GM21528 (cell line): ENCODE results near the gene SEPTIN10.

ENCODE experiments used
- ATAC-seq: cut with Tn5 transposase; IDR thresholded peaks from one replicate; pipeline ENCODE4 v1.9.1; 2021; ENCODE audit warnings: mild to moderate bottlenecking, moderate library complexity; ENCODE audit not compliant: unreplicated experiment, low FRiP score

Gene SEPTIN10

GRCh38 chr2:109527079-109527478 is 86.7 kb downstream of the SEPTIN10 start:
- no peak for ATAC-seq

DNA sequence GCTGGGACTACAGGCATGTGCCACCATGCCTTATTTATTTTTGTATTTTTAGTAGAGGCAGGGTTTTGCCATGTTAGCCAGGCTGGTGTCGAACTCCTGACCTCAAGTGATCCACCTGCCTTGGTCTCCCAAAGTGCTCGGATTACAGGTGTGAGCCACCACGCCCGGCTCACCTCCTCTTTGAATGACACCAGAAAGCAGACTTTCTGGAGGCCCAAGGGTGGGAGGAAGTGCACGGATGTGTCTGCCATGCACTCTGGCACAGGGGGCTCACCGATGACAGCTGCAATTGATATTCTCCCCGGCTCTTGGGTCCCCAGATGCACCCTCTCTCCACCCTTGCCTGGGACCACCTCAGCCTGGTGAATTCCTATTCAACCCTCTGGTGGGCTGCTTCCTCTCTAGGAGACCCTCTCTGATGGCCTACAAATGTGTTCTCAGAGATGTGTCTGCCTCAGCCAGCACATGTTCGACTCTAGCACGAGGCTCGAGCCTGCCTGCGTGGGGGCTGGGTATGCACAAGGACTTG is 87.3 kb downstream of the SEPTIN10 start:
- ATAC-seq: no peak

- ATAC-seq: no peak
Observed at GRCh38 chr2:109525836-109526235, 87.9 kb downstream of the SEPTIN10 start.

DNA sequence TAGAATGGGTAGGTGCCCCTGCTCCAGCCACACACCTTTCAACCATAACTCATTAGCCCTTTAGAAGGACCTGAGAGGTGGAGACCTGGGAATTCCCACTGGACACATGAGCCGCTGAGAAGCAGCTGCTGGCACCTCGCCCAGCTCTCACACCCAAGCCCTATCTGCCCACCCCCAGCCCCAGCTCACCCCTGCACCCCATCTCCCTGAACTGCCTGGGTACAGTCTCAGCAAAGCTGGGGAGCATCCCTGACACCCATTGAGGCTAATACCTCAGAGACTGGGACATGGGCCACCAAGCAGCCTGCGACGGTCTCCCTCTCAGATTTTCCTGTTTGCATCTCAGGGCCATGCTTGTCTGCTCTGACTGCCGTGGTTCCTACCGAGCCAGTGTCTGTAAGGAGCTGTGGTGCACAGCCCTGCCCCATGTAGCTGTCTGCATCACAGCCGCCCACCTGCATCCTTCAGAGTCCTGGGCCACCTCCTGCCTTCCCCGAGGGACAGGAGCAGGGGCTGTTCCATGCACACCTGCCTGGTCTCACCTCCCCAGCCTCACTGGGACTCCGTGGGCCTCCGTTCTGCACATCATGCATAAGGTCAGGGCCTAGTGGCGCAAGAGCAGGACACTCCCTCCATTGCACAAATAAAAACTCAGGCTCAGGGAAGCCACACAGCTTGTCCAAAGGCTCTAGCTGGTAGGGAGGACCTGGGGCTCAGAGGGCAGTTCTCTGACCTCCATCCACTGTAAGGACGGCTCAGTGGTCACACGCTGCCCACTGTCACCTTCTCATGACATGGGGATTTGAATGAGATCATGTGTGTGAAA is 90.0 kb downstream of the SEPTIN10 start:
- no peak for ATAC-seq

- ATAC-seq: no peak
Observed at GRCh38 chr2:109523121-109523520, 90.6 kb downstream of the SEPTIN10 start.

DNA sequence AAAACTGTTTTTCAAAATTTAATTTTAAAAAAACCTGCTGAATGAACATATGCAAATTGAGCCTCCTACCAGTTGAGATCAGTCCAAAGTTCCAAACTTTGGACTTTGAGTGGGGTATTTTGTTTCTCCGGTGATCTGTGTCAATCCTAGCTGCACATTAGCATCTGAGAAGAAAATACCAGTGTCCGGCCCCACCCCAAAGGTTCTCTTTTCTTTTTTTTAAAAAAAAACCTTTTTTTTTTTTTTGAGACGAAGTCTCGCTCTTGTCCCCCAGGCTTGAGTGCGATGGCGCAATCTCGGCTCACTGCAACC is 91.7 kb downstream of the SEPTIN10 start:
- ATAC-seq: no peak

GRCh38 chr2:109521233-109522062 is 92.3 kb downstream of the SEPTIN10 start:
- ATAC-seq: no peak

GRCh38 chr2:109519513-109519912 is 94.3 kb downstream of the SEPTIN10 start:
- ATAC-seq: no peak

- no peak for ATAC-seq
Observed at GRCh38 chr2:109517118-109517889, 96.5 kb downstream of the SEPTIN10 start.

DNA sequence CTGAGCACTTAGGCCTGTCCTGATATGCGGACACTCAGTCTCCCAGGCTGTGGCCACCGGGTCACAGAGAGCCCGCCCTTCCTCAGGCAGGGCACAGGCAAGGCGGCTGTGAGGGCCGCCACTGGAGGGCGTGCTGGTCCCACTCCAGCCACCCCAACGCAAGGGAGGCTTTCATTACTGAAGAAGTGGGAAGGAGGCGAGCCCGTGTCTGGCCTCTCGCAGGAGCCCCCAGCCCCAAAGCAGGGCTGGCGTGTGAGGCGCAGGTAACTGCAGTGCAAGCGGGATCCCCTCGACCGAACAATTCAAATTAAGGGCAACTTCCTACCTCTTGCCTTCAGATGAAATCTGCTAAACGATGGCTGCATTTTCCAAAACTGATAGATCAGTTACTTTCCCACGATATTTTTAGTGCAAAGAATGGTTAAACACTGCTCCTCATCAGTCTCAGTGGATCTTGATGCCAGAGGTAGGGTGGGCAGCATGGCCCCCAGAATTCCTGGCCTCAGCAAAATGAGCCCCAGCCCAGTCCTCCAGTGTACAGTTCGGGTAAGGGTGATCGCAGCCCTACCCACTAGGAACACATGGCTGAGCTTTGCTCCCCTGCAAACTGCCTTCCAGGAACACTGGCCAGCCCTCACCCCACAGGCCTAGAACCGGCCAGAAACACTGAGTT is 97.2 kb downstream of the SEPTIN10 start:
- no peak for ATAC-seq

- no peak for ATAC-seq
Observed at GRCh38 chr2:109514857-109515256, 98.9 kb downstream of the SEPTIN10 start.

DNA sequence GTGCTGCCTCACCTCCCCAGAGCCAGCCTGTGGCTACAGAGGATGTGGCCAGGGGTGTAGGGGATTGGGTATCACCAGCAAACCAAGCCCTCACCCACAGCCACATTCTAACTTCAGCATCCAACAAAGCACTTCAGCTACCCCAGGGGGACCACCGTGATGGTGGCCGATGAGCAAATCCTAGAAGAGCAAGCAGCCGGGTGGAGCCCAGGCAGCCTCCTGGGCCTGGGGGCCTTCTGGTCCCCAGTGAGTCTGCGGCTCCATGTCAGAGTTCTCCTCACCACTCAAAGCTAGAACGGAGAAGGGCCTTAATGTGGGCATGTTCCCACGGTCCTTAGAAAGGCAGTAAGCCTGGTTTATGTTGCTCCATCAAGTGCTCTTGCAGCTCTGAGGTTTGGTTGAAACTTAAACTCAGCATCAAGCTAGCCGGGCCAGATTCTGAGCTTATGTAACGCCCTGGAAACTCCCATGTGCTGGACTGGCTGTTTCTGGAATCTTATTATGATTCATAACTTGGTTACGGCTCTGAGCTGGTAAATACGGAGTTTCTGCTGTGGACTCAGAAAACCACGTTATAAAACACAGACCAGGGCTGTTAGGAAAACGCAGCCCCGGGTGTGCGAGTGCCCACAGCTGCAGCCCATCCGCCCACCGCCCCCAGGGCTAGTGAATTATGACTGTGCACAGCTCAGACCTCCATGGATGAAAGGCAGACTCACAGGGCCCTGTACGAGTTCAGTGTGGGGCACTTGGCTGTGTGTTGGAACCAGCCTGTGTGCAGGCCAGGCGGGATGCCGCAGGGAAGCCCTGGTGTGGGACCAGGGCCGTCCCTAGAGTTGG is 99.8 kb downstream of the SEPTIN10 start:
- ATAC-seq: peak; percentile 61

DNA sequence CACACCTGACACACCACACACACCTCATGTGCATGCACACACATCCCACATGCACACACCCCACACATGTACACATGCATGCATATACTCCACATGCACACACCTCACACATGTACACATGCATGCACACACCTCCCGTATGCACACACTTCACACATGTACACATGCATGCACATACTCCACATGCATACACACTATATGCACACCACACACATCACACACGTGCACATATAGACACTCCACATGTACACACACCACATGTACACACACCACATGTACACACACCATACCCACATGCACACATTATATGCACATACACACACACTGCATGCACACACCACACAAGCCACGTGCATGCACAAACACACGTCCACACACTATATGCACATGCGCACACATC is 100.5 kb downstream of the SEPTIN10 start:
- no peak for ATAC-seq

DNA sequence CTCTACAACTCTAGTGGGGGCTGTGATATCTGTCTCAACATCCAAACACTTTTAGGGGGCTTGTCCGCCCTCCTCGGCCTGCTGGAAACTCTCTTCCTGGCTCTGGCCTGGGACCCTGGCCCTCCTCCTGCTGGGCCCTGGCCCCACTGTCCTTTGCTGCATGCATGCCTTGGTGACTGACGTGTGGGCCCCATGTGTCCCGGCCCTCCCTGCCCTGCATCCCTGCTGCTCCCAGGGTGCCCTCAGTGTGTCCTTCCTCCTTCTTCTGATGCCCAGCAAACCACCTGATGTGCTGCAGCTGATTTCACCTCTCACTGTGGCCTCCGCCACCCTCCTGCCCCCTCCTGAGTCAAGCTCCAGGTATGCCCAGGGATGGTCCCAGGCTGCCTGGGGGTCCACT is 101.7 kb downstream of the SEPTIN10 start:
- ATAC-seq: no peak

GRCh38 chr2:109511168-109511567 is 102.6 kb downstream of the SEPTIN10 start:
- no peak for ATAC-seq

GRCh38 chr2:109510136-109511028 is 103.4 kb downstream of the SEPTIN10 start:
- ATAC-seq: no peak

DNA sequence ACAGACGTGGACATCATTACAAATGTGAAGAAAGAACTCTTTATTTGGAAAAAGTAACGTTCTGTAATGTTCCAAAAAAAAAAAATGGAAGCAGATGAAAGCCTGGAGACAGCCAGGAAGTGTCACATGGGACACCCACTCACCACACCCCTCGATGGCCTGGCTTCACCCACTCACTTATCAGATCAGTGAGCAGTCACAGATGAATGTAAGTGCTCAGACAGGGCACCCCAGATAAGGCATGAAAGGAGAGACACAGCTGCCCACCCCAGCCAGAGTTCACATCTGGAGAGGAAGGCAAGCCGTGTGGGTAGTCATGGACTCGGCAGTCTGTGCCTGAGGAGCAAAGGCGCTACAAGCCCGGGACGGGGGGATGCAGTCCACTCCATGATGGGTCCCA is 105.2 kb downstream of the SEPTIN10 start:
- ATAC-seq: no peak

DNA sequence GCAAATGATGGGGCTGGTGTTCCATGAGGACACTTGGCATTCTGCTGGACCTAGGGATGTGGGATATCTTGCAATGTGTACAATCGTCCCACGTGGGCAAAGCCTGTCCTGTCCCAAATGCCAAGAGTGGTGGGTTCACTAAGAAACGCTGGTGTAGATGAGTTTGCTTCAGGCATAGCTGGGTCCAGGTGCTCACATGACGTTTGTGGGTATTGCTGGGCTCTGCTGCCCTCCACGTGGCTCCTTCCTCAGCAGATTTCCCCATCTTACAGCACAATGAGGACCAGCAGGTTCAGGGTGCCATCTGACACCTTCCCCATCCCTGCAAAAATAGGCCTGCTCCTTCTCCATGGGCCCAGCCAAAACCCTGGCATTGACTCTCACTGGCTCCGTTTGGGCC is 105.9 kb downstream of the SEPTIN10 start:
- no peak for ATAC-seq
